Measurements from ENCODE around the gene CACNB1. TPM values are rescaled to one million over a fixed set of nuclear protein-coding genes. Genes with fewer than 3 reads are reported as not detected.

CACNB1 gene
- total RNA-seq, 2 experiments from 2014 or later = 14.9 to 15.5 TPM

DNA sequence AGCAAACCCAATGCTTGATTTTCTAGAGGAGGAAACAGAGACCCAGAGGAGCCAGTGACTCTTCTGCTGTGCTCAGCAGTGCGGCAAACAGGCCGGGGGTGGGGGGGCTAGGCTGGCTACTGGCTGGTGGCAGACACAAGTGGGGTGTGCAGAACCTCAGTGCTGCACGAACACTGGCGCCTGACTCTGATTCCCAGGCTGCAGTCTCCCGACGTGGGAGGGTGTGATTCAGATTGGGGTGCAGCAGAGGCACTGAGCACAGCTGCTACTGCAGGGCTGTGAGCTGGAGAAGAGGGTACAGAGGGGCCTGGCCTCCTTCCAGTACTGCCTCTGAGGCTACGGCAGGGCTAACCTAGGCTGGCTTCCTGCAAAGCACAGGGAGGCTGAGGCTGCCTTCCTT lies 10.7 kb upstream of the CACNB1 start:
- ATAC-seq (ENCODE audit: poor library complexity) = peak; percentile 6
- no peak for TF ChIP-seq CTCF (IDR thresholded peaks at IDR 0.05)
- peaks cover 40% of the 10 kb centered on the region for H3K4me1 ChIP-seq (ENCODE audit: insufficient read depth, low read length)
- intact Hi-C loops (cut with DNase I, micrococcal nuclease) = no loop called here
- ChIA-PET CTCF (interaction anchor here (1.0 to 6.4 kb wide), 5 partner anchors 24 to 340 kb away, joined by 3 to 122 read pairs (median 41); no protein-coding TSS in a partner anchor), POLR2A (interaction anchor here (2.1 to 4.4 kb wide), 4 partner anchors 8 to 38 kb away, joined by 9 to 49 read pairs (median 29); partner anchors contain the start of gene RPL19)
- H3K4me3 ChIP-seq (ENCODE audit: low read length) = no peak overlapping the region
- Mint-ChIP-seq H3K27ac (peak overlapping the region; percentile 54), H3K27me3 (no peaks in the 10 kb centered on the region), H3K36me3 (ENCODE audit: low read depth) (peaks cover 22% of the 10 kb centered on the region), H3K4me1 (ENCODE audit: low read depth) (peaks cover 34% of the 10 kb centered on the region), H3K4me3 (no peak overlapping the region), H3K9me3 (no peaks in the 10 kb centered on the region)
- H3K9me3 ChIP-seq (ENCODE audit: control insufficient read depth in 1 of 2, insufficient read depth in 1 of 2, low read length in 2 of 2) = no peaks in the 10 kb centered on the region
- H3K36me3 ChIP-seq (ENCODE audit: insufficient read depth, low read length) = peaks cover 22% of the 10 kb centered on the region
- H3K27me3 ChIP-seq (ENCODE audit: control insufficient read depth in 1 of 2, insufficient read depth in 2 of 2, low read length in 2 of 2) = no peaks in the 10 kb centered on the region
- H3K27ac ChIP-seq (ENCODE audit: low read depth in 1 of 2, low read length in 2 of 2) = no peak overlapping the region
- peak in 2 of 14 experiments; percentile 14 to 31 for DNase-seq

DNA sequence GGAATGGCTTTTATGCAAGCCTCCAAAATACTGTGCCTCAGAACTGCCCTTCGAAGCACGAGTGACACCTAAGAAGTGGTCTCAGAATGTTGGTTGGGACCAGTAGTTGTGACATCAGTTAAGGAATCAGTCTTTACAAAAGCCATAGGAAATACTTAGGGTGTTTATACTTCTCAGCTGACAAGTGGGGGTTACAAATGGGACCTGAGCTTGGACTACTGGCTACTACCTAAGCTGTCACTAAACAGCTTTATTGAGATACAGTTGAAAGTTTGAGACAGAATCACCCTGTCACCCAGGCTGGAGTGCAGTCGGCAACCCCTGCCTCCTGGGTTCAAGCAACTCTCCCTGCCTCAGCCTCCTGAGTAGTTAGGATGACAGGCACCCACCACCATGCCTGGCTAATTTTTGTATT lies 7.7 kb upstream of the CACNB1 start:
- peak overlapping the region; percentile 27 for H3K27ac Mint-ChIP-seq
- Histone ChIP-seq H3K36me3 (ENCODE audit: insufficient read depth, low read length) (peaks cover 44% of the 10 kb centered on the region), H3K9me3 (ENCODE audit: control insufficient read depth in 1 of 2, insufficient read depth in 1 of 2, low read length in 2 of 2) (no peaks in the 10 kb centered on the region), H3K27ac (ENCODE audit: low read depth in 1 of 2, low read length in 2 of 2) (no peak overlapping the region), H3K4me3 (ENCODE audit: low read length) (no peak overlapping the region), H3K4me1 (ENCODE audit: insufficient read depth, low read length) (peaks cover 60% of the 10 kb centered on the region), H3K27me3 (ENCODE audit: control insufficient read depth in 1 of 2, insufficient read depth in 2 of 2, low read length in 2 of 2) (no peaks in the 10 kb centered on the region)
- DNase-seq (no peak), ATAC-seq (ENCODE audit: poor library complexity) (no peak)
- peaks cover 54% of the 10 kb centered on the region for H3K4me1 Mint-ChIP-seq (ENCODE audit: low read depth)
- ChIA-PET CTCF (interaction anchor here (0.6 to 6.4 kb wide), 4 partner anchors 33 to 40 kb away, joined by 4 to 122 read pairs (median 34); no protein-coding TSS in a partner anchor), POLR2A (interaction anchor here (1.0 to 4.3 kb wide), 3 partner anchors 10 to 41 kb away, joined by 3 to 49 read pairs (median 7); no protein-coding TSS in a partner anchor)
- H3K27me3 Mint-ChIP-seq = no peaks in the 10 kb centered on the region
- H3K4me3 Mint-ChIP-seq = peak overlapping the region; percentile 60
- intact Hi-C loops (cut with DNase I, micrococcal nuclease) = no loop called here
- no peaks in the 10 kb centered on the region for H3K9me3 Mint-ChIP-seq
- no peak for TF ChIP-seq CTCF (IDR thresholded peaks at IDR 0.05)
- H3K36me3 Mint-ChIP-seq (ENCODE audit: low read depth) = peaks cover 50% of the 10 kb centered on the region

DNA sequence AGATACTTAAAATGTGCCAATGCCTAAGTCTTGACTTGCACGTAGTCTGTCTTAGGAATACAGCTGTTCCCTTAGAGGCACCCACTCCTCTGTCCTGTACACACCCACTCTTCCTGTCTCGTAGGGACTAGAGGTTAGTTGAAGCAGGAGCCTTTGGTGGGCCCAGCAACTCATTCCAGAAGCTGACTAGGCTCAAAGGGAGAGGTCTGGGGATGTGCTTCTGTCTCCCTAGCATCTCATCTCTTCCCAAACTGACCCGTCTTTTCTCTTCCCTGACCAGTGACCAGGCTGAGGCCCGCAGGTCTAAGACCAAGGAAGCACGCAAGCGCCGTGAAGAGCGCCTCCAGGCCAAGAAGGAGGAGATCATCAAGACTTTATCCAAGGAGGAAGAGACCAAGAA lies 6.8 kb upstream of the CACNB1 start:
- Mint-ChIP-seq H3K9me3 (no peaks in the 10 kb centered on the region), H3K27me3 (no peaks in the 10 kb centered on the region), H3K4me1 (ENCODE audit: low read depth) (peaks cover 58% of the 10 kb centered on the region), H3K36me3 (ENCODE audit: low read depth) (peaks cover 56% of the 10 kb centered on the region), H3K4me3 (peak overlapping the region; percentile 52), H3K27ac (peak overlapping the region; percentile 13)
- ChIA-PET CTCF (interaction anchor here (1.2 to 1.8 kb wide), 2 partner anchors 35 to 41 kb away, joined by 5 read pairs; no protein-coding TSS in a partner anchor), POLR2A (interaction anchor here (4.3 kb wide), 1 partner anchor 41 kb away, joined by 49 read pairs; no protein-coding TSS in a partner anchor)
- no peak for TF ChIP-seq CTCF (IDR thresholded peaks at IDR 0.05)
- Histone ChIP-seq H3K27me3 (ENCODE audit: control insufficient read depth in 1 of 2, insufficient read depth in 2 of 2, low read length in 2 of 2) (no peaks in the 10 kb centered on the region), H3K9me3 (ENCODE audit: control insufficient read depth in 1 of 2, insufficient read depth in 1 of 2, low read length in 2 of 2) (no peaks in the 10 kb centered on the region), H3K27ac (ENCODE audit: low read depth in 1 of 2, low read length in 2 of 2) (no peak overlapping the region), H3K4me3 (ENCODE audit: low read length) (no peak overlapping the region), H3K4me1 (ENCODE audit: insufficient read depth, low read length) (peaks cover 57% of the 10 kb centered on the region), H3K36me3 (ENCODE audit: insufficient read depth, low read length) (peaks cover 44% of the 10 kb centered on the region)
- intact Hi-C loops (cut with DNase I, micrococcal nuclease) = loop anchor here in 1 of 2 experiments (5.0 kb wide), 1 partner anchor 258 kb away; the partner anchor contains the start of gene CDK12
- DNase-seq = no peak
- no peak for ATAC-seq (ENCODE audit: poor library complexity)

Measured in CD4-positive, alpha-beta T cell (primary cell).